Activated gamma-delta T cell treated with anti-CD3 and anti-CD28 coated beads, Interleukin-2, amount 50 U/mL, for 16 hours (primary cell): ENCODE results near the gene LNX2.

Source experiments
- DNase-seq: peaks from one replicate; pipeline ENCODE4 v3.0.0-alpha.2; 2020; ENCODE audit warnings: low read depth

LNX2 gene

GRCh38 chr13:27605610-27606200, 14.6 kb downstream of the LNX2 start:
- no peak for DNase-seq

DNA sequence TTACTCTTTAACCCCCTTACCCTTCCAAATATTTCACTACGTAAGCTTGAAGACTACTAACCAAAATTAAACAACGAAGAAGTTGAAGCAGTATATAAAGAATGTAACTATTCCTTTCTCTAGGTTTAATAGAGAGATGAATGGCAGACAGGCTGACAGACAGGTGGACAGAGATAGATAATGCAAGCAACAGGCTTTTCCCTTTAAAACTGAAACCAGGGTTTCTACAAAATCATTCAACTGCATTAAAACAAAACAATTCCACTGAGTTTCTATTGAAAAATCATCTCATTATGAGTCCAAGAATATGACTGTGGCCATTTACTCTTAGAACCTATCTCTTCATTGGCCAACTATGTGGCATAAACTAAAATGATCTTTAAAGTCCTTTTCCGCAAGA, 15.2 kb downstream of the LNX2 start:
- no peak for DNase-seq

- DNase-seq = no peak
Observed at GRCh38 chr13:27601803-27602202, 18.5 kb downstream of the LNX2 start.

DNA sequence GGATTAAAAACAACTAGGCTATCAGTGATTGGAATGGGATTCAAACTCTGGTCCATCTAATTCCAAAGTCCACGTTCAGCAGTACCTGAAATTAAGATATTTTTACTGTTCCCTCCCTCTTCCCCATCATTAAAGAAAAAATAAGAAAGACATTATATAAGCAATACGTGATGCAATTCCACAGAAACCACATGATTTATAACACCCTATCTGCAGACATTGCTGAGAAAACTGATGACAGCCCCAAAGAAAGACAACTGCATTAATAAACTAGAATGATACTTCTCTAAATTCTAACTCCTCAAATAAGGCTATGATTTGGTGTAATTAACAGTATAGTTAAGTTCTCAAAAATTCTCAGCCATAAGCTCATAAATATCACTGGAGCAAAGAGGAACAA, 19.1 kb downstream of the LNX2 start:
- DNase-seq = no peak

- no peak for DNase-seq
Observed at GRCh38 chr13:27600711-27601110, 19.6 kb downstream of the LNX2 start.

GRCh38 chr13:27599845-27600553, 20.3 kb downstream of the LNX2 start:
- DNase-seq = no peak

DNA sequence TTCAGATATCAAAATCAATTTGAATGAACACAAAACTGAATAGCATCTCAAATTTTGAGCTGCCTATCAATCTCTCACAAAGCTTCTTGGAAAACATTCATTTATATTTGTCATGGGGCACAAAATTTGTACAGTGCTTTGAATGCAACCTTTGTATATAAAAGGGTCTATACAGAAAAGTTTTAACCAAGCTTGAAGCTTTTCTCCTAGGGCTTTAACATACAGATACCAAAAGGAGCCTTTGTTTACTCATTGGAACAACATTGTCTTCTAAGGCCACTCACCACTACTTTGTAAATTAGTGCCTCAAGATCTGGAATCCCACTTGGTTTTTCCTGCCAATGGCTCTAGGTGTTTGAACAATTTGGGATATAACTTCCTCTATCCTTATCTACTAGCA, 21.2 kb downstream of the LNX2 start:
- DNase-seq = no peak

- DNase-seq = no peak
Observed at GRCh38 chr13:27595055-27595811, 25.1 kb downstream of the LNX2 start.

DNA sequence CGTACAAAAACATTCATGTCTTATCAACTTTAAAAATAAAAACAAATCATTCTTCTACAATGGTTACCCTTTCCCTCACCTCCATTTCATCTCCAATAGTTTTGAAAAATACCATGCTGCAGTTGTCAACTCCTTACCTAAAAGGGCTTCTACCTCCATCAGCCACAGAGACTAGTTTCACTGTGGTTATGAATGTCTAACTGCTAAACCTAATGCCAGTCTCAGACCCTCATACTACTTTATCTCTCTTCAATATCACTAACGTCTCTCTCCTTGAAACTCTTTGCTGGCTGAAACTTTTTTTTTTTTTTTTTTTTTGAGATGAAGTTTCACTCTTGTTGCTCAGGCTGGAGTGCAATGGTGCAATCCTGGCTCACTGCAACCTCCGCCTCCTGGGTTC, 27.1 kb downstream of the LNX2 start:
- no peak for DNase-seq

DNA sequence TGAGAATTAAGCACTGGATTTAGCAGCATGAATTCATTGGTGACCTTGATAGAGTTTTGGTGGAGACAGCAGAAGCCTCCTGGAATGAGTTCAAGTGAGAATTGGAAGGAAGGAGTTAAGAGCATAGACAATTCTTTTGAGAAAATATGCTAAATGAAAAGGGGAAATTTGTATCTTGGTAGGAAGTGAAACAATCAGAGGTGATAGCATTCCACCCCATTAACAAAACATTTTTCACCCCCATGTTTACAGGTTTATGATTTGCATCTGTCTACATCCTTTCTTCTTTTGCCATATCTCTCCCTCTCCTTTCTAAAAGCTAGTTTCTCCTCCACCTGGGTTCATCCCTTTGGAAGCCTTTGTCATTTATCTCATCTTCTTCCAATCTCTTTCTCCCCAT, 27.5 kb downstream of the LNX2 start:
- DNase-seq = no peak

- no peak for DNase-seq
Observed at GRCh38 chr13:27588405-27588804, 31.9 kb downstream of the LNX2 start.

DNA sequence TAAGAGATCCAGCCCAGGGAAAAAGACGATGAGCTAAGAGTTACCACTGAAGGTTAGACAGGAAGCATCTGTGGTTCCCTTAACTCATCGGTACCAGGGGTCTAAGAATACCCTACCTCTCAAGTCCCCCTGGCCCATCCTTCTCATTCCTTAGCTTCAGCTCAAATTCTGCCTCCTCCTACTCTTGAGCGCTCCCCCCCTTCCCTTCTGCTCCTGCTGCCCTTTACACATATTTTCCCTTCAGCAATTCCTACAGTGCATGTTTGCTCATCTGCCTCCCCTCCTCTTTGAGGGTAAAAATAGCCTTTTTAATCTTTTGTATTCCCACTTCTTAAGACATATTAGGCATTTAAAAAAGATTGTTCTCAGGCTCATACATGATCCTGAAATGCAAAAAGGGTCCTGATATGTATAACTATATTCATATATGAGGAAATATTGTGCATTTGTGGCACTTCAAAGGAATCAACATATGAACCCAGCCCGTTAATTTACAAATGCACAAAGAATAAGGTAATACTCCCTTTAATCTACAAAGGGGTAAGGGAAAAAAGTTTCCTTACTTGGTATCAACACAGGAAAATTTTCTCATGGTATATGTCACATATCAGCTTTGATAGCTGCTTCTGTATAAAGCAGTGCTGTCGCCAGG, 33.1 kb downstream of the LNX2 start:
- DNase-seq = no peak

DNA sequence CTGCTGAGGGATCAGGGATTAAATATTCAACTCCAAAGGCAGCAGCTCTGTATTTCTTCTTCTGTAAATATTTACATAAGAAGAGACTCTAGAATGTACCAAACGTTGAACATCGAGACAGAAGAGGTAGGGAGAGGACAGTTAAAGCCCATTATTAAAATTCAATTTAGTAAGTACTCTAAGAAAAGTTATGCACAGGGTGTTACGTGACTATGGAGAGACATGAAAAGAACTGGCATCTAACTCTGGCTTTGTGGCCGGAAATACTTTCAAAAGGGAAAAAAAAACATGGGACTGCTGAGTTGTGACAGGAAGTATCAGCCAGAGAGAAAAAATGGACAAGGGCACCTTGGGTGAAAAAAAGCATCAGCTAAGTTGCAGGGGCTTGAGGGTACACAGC, 36.7 kb downstream of the LNX2 start:
- no peak for DNase-seq

GRCh38 chr13:27578121-27579030, 42.0 kb downstream of the LNX2 start:
- DNase-seq = no peak

- DNase-seq = no peak
Observed at GRCh38 chr13:27574661-27575060, 45.7 kb downstream of the LNX2 start.

- DNase-seq = no peak
Observed at GRCh38 chr13:27573265-27573664, 47.1 kb downstream of the LNX2 start.

DNA sequence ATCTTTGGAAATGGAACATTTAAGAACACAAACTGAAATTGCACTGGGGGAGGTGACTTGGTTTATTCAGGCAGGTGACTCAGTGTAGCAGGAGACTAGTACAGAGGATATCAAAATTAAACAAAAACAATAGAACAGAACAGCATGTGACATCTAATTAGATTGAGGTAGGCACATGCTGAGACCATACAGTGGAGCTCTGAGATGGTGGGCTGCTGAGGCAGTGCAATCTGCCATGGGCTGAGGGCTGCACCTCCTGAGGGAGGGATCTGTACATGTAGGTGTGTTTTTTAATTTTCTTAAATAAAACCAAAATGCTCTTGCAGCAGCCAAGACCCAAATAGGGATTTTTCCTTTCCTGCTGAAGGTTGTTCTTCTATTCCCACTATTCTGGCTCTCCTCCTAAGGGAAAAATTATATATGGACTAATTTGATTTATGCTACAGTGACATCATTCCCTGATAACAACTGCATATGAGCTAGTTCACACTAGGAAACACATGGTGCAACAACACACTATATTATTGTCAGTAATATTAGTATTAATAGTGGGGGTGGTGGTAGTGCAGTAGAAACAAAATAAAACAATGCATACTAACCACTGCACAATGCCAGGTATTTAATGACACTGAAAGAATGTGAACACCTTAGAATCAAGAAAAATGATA, 48.0 kb downstream of the LNX2 start:
- DNase-seq = no peak

DNA sequence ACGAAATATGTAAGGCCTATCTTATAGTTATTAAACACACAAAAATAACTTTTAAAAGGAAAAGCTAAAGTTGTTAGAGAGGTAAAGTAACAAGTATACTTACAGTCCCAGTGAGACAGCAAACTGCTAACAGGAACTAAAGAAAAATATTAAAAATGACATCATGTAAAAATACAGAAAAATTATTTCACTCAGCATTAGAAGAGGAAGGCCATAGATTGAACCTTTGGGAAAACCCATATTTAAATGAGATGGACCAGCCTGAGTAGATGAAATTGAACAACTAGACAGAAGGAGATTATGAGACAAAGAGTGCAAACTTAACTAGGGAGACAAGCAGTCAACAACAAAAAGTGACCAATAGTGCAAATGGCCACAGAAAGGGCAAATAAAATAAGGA, 49.4 kb downstream of the LNX2 start:
- no peak for DNase-seq

- no peak for DNase-seq
Observed at GRCh38 chr13:27569405-27569804, 50.9 kb downstream of the LNX2 start.

DNA sequence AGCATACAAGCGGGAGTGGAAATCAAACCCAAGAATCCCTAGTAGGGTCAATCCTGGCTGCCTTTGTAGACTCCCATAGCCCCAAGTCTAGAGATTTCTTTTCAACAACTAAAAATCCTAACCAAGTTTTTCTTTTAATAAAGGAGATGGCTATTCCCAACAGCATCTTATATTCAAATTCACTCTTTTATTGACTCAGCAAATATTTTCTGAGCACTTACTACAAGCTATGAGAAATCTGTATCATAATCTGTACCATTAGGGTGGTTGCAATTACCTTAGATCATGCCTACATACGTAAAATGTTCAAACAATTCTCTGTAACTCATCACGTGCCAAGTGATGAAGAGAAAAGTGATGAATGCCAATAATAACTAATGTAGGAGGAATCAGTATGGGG, 54.5 kb downstream of the LNX2 start:
- no peak for DNase-seq

DNA sequence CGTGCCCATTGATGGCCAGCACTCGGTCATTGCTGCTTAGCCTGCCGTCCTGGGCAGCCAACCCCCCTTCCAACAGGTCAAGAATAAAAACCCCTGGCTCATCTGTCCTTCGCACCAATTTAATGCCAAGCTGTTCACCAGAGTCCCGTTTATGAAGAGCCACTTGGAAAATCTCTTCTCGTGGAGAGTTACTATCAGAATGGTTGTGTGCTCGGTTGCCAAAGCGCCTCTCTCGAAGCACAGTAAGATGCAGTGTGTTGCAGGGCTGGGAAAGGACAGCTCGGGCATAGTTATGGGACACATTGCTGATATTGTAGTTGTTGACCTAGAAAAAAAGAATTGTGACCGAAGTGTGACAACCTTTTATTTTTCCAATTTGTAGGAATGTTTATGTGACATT, 57.9 kb downstream of the LNX2 start:
- no peak for DNase-seq
